Ishikawa (cell line): ENCODE results near the gene PON3.

Experiments used
- CEBPB ChIP-seq: IDR thresholded peaks from 2 replicates; pipeline ENCODE4 v1.6.1; 2012
- CREB1 ChIP-seq: IDR thresholded peaks from 2 replicates; pipeline ENCODE4 v1.6.1; 2012; ENCODE audit warnings: low read depth
- EGR1 ChIP-seq: IDR thresholded peaks from 2 replicates; pipeline ENCODE4 v1.6.1; 2012
- EP300 ChIP-seq: IDR thresholded peaks from 2 replicates; pipeline ENCODE4 v1.6.1; 2012; ENCODE audit warnings: borderline replicate concordance
- FOXM1 ChIP-seq: IDR thresholded peaks from 2 replicates; pipeline ENCODE4 v1.6.1; 2012; ENCODE audit warnings: low read depth, borderline replicate concordance
- NFIC ChIP-seq: IDR thresholded peaks from 2 replicates; pipeline ENCODE4 v1.6.1; 2012
- RAD21 ChIP-seq: IDR thresholded peaks from 2 replicates; pipeline ENCODE4 v1.6.1; 2012; ENCODE audit warnings: low read depth
- TAF1 ChIP-seq: IDR thresholded peaks from 2 replicates; pipeline ENCODE4 v1.6.1; 2012; ENCODE audit warnings: low read depth, mild to moderate bottlenecking
- TCF12 ChIP-seq: IDR thresholded peaks from 2 replicates; pipeline ENCODE4 v1.6.1; 2012; ENCODE audit warnings: low read depth
- TEAD4 ChIP-seq: IDR thresholded peaks from 2 replicates; pipeline ENCODE4 v1.6.1; 2012
- YY1 ChIP-seq: IDR thresholded peaks from 2 replicates; pipeline ENCODE4 v1.6.1; 2012; ENCODE audit warnings: low read depth
- ZBTB7A ChIP-seq: IDR thresholded peaks from 2 replicates; pipeline ENCODE4 v1.6.1; 2012; ENCODE audit warnings: low read depth
- TF ChIP-seq, protein P1 (sequence below): IDR thresholded peaks from 2 replicates; pipeline ENCODE4 v1.6.1; 2012
- TF ChIP-seq, protein P2 (sequence below): IDR thresholded peaks from 2 replicates; pipeline ENCODE4 v1.6.1; 2012
- TF ChIP-seq, protein P3 (sequence below): IDR thresholded peaks from 2 replicates; pipeline ENCODE4 v1.6.1; 2012; ENCODE audit warnings: low read depth, mild to moderate bottlenecking

Gene PON3

DNA sequence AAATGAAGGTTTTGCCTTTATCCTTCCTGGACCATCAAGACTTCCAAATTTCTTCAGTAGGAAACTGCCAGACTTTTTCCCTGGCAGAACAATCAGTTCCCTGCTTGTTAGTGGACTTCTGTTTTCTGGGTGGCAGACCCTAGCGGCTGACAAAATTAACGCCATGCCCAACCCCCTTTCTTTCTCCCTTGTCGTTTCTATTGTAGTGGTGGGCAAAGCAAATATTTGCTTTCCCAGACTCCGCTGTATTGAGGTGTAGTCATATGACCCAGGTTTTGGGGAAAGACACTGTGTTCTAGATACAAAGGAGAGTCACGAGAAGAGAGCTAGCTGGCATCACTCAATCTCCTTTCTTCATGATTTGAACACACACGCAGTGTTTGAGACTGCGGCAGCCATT lies 31.0 kb upstream of the PON3 start:
- TF ChIP-seq TEAD4, result no peak
- TF ChIP-seq, protein P1, sequence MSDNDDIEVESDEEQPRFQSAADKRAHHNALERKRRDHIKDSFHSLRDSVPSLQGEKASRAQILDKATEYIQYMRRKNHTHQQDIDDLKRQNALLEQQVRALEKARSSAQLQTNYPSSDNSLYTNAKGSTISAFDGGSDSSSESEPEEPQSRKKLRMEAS, result no peak
- TF ChIP-seq, protein P2, sequence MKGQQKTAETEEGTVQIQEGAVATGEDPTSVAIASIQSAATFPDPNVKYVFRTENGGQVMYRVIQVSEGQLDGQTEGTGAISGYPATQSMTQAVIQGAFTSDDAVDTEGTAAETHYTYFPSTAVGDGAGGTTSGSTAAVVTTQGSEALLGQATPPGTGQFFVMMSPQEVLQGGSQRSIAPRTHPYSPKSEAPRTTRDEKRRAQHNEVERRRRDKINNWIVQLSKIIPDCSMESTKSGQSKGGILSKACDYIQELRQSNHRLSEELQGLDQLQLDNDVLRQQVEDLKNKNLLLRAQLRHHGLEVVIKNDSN, result no peak
- TF ChIP-seq NFIC, result no peak
- TF ChIP-seq EP300, result no peak
- TF ChIP-seq ZBTB7A, result no peak
- no peak for TF ChIP-seq RAD21
- no peak for TF ChIP-seq TAF1
- no peak for TF ChIP-seq YY1
- TF ChIP-seq EGR1, result no peak
- no peak for TF ChIP-seq TCF12
- TF ChIP-seq, protein P3, sequence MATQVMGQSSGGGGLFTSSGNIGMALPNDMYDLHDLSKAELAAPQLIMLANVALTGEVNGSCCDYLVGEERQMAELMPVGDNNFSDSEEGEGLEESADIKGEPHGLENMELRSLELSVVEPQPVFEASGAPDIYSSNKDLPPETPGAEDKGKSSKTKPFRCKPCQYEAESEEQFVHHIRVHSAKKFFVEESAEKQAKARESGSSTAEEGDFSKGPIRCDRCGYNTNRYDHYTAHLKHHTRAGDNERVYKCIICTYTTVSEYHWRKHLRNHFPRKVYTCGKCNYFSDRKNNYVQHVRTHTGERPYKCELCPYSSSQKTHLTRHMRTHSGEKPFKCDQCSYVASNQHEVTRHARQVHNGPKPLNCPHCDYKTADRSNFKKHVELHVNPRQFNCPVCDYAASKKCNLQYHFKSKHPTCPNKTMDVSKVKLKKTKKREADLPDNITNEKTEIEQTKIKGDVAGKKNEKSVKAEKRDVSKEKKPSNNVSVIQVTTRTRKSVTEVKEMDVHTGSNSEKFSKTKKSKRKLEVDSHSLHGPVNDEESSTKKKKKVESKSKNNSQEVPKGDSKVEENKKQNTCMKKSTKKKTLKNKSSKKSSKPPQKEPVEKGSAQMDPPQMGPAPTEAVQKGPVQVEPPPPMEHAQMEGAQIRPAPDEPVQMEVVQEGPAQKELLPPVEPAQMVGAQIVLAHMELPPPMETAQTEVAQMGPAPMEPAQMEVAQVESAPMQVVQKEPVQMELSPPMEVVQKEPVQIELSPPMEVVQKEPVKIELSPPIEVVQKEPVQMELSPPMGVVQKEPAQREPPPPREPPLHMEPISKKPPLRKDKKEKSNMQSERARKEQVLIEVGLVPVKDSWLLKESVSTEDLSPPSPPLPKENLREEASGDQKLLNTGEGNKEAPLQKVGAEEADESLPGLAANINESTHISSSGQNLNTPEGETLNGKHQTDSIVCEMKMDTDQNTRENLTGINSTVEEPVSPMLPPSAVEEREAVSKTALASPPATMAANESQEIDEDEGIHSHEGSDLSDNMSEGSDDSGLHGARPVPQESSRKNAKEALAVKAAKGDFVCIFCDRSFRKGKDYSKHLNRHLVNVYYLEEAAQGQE, result no peak

DNA sequence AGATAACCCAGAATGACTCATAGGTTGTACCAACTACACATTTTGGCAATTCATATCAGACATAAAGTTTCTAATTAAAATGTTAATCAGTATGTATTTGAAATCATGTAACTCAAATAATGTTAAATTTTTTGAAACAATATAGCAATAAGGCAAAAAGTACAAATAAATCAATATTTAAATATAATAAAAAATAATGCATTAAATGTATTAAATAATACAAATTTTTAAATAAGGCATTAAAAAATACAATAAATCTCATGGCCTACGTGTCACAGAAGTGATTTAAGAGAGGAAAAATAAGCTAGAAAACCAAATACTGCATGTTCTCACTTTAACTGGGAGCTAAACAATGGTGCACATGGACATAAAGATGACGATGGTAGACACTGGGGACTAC lies 29.5 kb upstream of the PON3 start:
- TF ChIP-seq FOXM1 (no peak), TAF1 (no peak), NFIC (no peak), TCF12 (no peak), TEAD4 (no peak), ZBTB7A (no peak), RAD21 (no peak), YY1 (no peak), EGR1 (no peak), CREB1 (no peak), CEBPB (no peak), EP300 (no peak)
- TF ChIP-seq, protein P2, result no peak
- TF ChIP-seq, protein P1, result no peak

DNA sequence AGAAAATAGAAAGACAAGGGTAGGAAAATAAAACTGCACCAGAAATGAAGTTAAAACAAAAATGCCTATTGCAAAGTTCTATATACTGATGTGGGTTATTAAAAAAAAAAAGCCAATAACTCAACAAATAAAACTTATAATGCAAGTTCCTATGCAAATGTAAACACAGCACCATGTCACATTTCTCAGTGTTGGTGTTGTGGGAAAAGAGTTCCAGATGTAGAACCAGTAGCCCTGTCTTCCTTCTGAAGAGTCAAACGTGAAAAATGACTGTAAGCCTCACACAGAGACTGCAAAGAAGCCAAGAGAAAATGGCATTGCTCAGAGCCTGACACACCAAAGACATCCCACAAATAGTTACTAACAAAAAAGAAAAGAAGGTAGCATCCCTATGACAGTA lies 28.5 kb upstream of the PON3 start:
- TF ChIP-seq ZBTB7A (no peak), YY1 (no peak), TAF1 (no peak), EP300 (no peak), RAD21 (no peak), CREB1 (no peak), EGR1 (no peak), FOXM1 (no peak), NFIC (no peak), TEAD4 (no peak), CEBPB (no peak), TCF12 (no peak)
- TF ChIP-seq, protein P3, result no peak
- TF ChIP-seq, protein P1, result no peak
- TF ChIP-seq, protein P2, result no peak

DNA sequence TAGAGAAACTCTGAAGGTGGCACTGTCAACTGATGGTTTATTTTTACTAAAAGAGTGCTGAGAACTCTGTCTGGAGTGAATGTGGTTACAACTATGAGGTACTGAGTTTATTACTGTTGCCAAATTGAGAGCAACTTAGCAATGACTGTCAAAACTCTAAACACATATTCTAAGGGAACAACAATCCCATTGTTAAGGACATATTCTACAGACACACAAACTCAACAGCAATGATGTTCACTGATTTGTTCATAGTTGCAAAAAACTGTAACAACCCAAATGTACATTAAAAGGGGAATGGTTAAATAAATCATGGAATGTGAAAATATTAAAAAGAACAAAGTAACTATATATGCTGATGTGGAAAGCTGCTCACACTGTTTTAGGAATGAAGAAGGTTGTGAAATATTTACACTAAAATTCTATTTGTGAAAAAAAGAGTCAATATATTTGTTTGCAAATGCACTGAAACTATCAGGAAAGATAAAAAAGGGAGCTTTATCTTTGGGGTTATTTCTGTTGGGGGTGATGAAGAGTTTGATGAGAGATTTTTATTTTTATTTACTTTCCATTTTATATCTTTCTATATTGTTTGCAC lies 25.8 kb upstream of the PON3 start:
- TF ChIP-seq ZBTB7A (no peak), TCF12 (no peak), EP300 (no peak), NFIC (no peak), CEBPB (no peak), EGR1 (no peak), YY1 (no peak), TEAD4 (no peak), FOXM1 (no peak), RAD21 (no peak)
- TF ChIP-seq, protein P1, result no peak
- TF ChIP-seq, protein P2, result no peak
